Activated CD4-positive, alpha-beta T cell treated with anti-CD3 and anti-CD28 coated beads, Interleukin-2, amount 10 ng/mL, durations not matched to agents 7 days and 5 days (primary cell): Measurements from ENCODE around the gene GSTM2. TPM values are rescaled to one million over a fixed set of nuclear protein-coding genes. Genes with fewer than 3 reads are reported as not detected.

Experiments used
- CTCF ChIA-PET: fragments of 350-600 bp; sonication (Branson Sonifier 250); formaldehyde crosslinking; loops from one replicate; lab custom pipeline; 2021; ENCODE audit warnings: antibody characterized with exemption; lab: Charles Lee
- POLR2A ChIA-PET: fragments of 350-600 bp; sonication (Branson Sonifier 250); formaldehyde crosslinking; loops from one replicate; lab custom pipeline; 2021; ENCODE audit warnings: antibody characterized with exemption; lab: Charles Lee
- DNase-seq: peaks from one replicate; pipeline ENCODE4 v3.0.0-alpha.2; 2020
- H3K27ac Mint-ChIP-seq: one replicate; pipeline ENCODE4 v1.8.0; 2021; ENCODE audit warnings: mild to moderate bottlenecking, moderate library complexity, mixed read lengths
- H3K27me3 Mint-ChIP-seq: one replicate; pipeline ENCODE4 v1.8.0; 2021; ENCODE audit warnings: mixed read lengths
- H3K36me3 Mint-ChIP-seq: one replicate; pipeline ENCODE4 v1.8.0; 2021; ENCODE audit warnings: low read depth, mixed read lengths
- H3K4me1 Mint-ChIP-seq: one replicate; pipeline ENCODE4 v1.8.0; 2021; ENCODE audit warnings: mixed read lengths
- H3K4me3 Mint-ChIP-seq: one replicate; pipeline ENCODE4 v1.8.0; 2021; ENCODE audit warnings: mild to moderate bottlenecking, moderate library complexity, mixed read lengths
- H3K9me3 Mint-ChIP-seq: one replicate; pipeline ENCODE4 v1.8.0; 2021; ENCODE audit warnings: mixed read lengths
- total RNA-seq, 2 experiments: library from RNA; stranded (reverse); gene quantifications; one replicate each; pipeline ENCODE4 v1.2.3, GENCODE V29; 2021

The GSTM2 gene
- 10 to 100 TPM; 33.4 to 33.5 TPM for total RNA-seq

DNA sequence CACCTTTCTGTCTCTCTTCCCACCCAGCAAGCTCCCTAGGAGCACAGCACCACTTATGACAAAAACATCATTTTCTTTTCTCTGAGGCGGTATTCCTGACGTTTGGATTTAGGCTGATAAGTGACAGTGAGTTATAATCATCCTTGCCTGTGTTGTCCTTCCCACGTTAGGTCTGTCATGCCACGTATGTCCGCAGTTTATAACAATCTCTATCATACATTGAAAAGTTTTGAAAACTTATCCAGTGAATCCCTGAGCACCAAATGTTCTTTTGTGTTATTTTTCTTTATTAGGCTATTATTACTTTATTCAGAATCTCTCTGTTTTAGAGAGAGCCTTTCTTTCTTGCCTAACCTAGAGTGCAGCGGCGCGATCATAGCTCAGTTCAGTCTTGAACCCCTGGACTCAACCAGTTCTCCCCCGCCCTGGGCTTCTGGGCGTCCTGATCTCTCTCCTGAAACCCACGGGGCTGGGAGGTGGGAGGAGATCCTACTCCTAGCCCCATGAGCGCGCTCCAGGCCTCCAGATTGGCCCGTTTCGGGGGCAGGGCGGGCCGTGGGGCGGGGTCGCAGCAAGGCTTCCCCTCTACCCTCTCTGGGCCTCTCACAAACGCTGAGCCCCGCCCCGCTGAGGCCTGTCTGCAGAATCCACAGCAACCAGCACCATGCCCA is at the start of gene GSTM2:
TSS of gene GSTM2 (plus strand) at position 606 of the 671 bp plus-strand sequence. CDS start at position 665, 59 bp downstream.
- ChIA-PET POLR2A (no interaction called here), CTCF (interaction anchor here (0.6 to 1.4 kb wide), 3 partner anchors 28 to 1272 kb away, joined by 3 to 4 read pairs (median 3); no protein-coding TSS in a partner anchor)
- Mint-ChIP-seq H3K4me1 (peaks cover 27% of the 10 kb centered on the region), H3K4me3 (peak within 1 kb of the TSS; percentile 75), H3K27me3 (no peaks in the 10 kb centered on the region), H3K9me3 (no peaks in the 10 kb centered on the region), H3K36me3 (peaks cover 2% of the 10 kb centered on the region), H3K27ac (peak within 1 kb of the TSS; percentile 75)
- peak; percentile 89 for DNase-seq

DNA sequence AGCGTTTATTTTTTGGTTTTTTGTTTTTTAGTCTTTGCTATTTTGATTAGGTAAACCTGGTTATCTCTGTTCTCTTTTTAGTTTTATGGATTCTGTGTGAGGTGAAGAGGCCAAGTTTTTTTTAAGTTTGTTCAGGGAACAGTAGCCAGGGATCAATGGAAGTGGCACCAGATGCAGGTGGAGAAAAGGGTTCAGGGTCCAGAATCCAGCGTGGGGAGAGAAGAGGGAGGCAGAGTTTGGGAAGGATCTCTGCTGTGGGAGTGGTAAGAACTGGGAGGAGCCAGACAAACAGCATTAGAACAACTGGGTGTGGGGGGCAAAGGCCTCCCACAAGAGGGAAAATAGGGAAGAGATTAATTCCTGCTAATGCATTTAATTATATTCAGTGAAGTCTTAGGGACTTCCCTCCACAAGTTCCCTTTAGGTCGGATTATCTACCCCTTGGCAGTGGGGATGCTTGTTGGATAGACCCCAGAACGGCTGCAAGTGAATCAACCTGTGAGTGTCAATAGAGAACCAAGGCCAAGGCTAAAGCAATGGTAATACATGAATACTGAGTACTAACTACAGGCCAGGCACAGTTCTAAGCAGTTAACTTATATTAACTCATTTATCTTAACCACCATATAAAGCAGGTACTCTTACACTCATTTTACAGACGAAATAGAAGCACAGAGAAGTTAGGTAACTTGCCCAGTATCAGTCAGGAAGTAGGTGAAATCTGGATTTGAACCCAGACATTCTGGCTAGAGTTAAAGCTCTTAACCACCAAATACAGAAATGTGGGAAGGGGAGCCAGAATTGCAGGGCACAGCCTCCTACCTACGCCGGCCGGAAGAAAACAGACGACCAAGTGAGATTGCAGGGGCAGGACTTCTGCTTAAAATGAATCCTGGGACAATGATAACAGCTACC is 48.9 kb upstream of the GSTM2 start:
- H3K27ac Mint-ChIP-seq, result peak overlapping the region; percentile 94
- H3K36me3 Mint-ChIP-seq, result peaks cover 11% of the 10 kb centered on the region
- no peaks in the 10 kb centered on the region for H3K27me3 Mint-ChIP-seq
- H3K4me3 Mint-ChIP-seq, result peak overlapping the region; percentile 84
- POLR2A ChIA-PET, result interaction anchor here (0.8 to 1.2 kb wide), 2 partner anchors 70 to 73 kb away, joined by 3 read pairs; partner anchors contain the start of gene GNAI3
- DNase-seq, result no peak
- H3K4me1 Mint-ChIP-seq, result peaks cover 59% of the 10 kb centered on the region
- CTCF ChIA-PET, result interaction anchor here (1.0 to 3.7 kb wide), 8 partner anchors 12 to 365 kb away, joined by 3 to 10 read pairs (median 8); partner anchors contain the start of gene AHCYL1
- no peaks in the 10 kb centered on the region for H3K9me3 Mint-ChIP-seq

DNA sequence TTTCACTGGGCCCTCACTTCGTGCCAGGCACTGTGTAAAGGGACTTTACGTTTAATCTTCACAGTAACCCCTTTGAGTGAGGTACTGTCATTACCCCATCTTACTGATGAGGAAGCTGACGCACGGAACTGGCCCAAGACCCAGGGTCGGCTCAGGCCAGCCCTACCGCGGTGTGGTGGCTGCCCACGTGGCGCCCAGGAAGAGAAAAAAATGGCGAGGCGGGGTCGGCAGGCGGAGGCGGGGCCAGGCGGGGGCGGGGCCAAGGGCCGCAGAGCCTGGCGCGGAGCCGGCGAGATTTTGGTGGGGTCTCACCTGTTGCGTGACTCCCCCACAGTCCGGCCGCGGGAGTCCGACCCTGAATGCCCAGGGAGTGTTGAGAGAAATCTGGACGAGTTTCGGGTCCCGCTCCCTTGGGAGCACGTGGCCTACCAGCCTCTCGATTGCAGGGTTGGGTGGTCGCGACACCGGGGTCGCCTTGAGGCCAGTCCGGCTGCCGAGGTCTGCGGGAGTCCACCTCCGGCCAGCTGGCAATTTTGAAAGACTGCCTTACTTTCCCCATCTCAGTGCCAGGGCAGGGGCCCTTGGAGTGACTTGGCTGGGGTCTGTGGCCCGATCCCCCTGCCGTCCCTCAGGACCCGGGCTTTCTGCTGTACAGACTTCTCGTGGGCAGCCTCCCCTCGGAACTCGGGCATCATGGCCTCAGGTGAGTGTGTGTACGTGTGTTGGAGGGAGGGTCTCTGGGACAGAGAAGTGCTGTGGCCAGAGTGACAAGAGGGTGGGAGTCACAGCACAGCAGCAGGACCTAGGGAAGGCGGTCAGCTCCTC is 48.1 kb upstream of the GSTM2 start, which contains the start of the genes AMPD2 and GNAT2:
TSS of gene AMPD2 (plus strand) at position 262 of the 825 bp plus-strand sequence. CDS start 1,339 bp downstream, outside the sequence.
TSS of gene GNAT2 (minus strand) at position 41 of the 825 bp plus-strand sequence. CDS start 6,746 bp downstream, outside the sequence.
- no peaks in the 10 kb centered on the region for H3K27me3 Mint-ChIP-seq
- H3K4me1 Mint-ChIP-seq, result peaks cover 66% of the 10 kb centered on the region
- H3K9me3 Mint-ChIP-seq, result no peaks in the 10 kb centered on the region
- POLR2A ChIA-PET, result interaction anchor here (0.8 to 1.2 kb wide), 2 partner anchors 71 to 74 kb away, joined by 3 read pairs; partner anchors contain the start of gene GNAI3
- H3K36me3 Mint-ChIP-seq, result peaks cover 11% of the 10 kb centered on the region
- H3K27ac Mint-ChIP-seq, result peak within 1 kb of the TSS; percentile 94
- CTCF ChIA-PET, result interaction anchor here (1.0 to 3.7 kb wide), 11 partner anchors 11 to 364 kb away, joined by 3 to 10 read pairs (median 6); partner anchors contain the start of gene AHCYL1
- DNase-seq, result peak; percentile 73
- peak within 1 kb of the TSS; percentile 84 for H3K4me3 Mint-ChIP-seq

DNA sequence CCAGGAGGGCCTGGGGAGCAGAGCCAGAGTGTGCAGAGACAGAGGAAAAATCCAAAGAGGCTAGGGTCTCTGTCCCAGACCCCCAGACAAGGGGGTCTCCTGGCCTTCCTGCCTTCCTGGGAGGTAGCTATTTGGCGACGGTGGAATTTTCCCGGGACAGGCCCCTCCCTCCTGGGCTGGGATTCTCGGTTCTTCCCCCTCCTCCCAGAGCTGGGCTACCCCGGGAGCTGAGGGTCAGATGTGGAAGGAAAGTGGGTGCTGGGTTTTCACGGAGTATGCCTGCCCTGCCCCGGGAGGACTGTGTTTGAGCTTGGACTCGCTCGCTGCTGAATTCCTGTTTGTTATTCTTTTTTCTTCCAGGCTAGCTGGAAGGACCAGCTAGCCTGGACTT is 47.5 kb upstream of the GSTM2 start:
- no peak for DNase-seq
- Mint-ChIP-seq H3K27me3 (no peaks in the 10 kb centered on the region), H3K27ac (peak overlapping the region; percentile 94), H3K36me3 (peaks cover 11% of the 10 kb centered on the region), H3K4me3 (peak overlapping the region; percentile 84), H3K9me3 (no peaks in the 10 kb centered on the region), H3K4me1 (peaks cover 70% of the 10 kb centered on the region)
- POLR2A ChIA-PET, result interaction anchor here (0.8 kb wide), 1 partner anchor 72 kb away, joined by 4 read pairs; the partner anchor contains the start of gene GNAI3
- CTCF ChIA-PET, result interaction anchor here (0.9 to 3.7 kb wide), 10 partner anchors 15 to 364 kb away, joined by 3 to 10 read pairs (median 6); partner anchors contain the start of gene AHCYL1

DNA sequence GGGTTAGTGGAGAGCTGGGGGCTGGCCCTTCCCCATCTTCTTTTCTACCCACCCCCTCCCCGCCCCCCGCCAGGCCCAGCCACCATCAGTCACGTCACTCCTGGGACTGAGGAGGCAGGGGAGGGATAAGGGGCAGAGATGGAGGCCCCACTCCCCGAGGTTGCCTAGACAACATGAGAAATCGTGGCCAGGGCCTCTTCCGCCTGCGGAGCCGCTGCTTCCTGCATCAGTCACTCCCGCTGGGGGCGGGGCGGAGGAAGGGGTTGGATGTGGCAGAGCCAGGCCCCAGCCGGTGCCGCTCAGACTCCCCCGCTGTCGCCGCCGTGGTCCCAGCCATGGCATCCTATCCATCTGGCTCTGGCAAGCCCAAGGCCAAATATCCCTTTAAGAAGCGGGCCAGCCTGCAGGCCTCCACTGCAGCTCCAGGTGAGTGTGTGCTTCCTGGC is 47.0 kb upstream of the GSTM2 start:
- Mint-ChIP-seq H3K9me3 (no peaks in the 10 kb centered on the region), H3K4me1 (peaks cover 71% of the 10 kb centered on the region), H3K4me3 (peak overlapping the region; percentile 84), H3K36me3 (peaks cover 13% of the 10 kb centered on the region), H3K27ac (peak overlapping the region; percentile 94), H3K27me3 (no peaks in the 10 kb centered on the region)
- ChIA-PET CTCF (interaction anchor here (0.9 to 3.7 kb wide), 8 partner anchors 16 to 363 kb away, joined by 3 to 10 read pairs (median 8); partner anchors contain the start of gene AHCYL1), POLR2A (interaction anchor here (0.8 kb wide), 1 partner anchor 73 kb away, joined by 4 read pairs; the partner anchor contains the start of gene GNAI3)
- peak; percentile 99 for DNase-seq

DNA sequence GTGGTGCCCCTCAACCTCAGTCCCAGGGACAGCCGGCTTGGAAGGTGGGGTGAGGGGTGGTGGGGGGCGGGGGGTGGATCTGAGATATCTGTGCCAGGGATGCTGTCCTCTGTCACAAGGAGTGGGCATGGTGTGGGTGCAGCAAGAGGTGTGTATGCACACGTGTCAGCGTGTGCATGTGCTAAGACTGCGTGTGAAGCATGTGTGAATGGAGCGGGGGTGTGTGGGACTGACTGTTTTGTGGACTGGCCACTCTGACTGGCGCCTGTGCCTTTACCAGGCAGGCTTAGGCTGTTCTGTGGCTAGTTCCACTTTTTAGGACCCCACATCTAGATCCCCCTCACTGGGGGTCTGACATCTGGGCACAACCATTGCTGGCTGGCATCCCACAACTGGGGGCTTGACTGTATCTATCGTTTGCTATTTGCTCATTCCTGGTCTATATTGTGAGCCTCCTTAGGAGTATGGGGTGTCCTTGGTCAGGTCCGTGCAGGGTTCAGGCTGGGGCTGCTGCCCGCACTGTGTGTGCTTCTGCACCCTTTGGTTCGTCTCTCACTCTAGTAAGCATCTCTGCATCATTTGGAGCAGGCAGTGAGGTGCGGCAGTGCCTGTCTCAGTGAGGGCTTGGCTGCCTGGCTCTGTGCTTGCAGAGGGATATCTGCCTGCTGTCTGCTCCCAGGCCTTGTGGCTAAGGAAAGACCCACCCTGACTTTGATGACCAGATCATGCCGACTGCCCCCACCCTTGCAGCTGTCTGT is 46.3 kb upstream of the GSTM2 start:
- peaks cover 18% of the 10 kb centered on the region for H3K36me3 Mint-ChIP-seq
- CTCF ChIA-PET, result interaction anchor here (0.6 to 3.7 kb wide), 3 partner anchors 16 to 363 kb away, joined by 3 to 10 read pairs (median 9); partner anchors contain the start of gene AHCYL1
- H3K27me3 Mint-ChIP-seq, result no peaks in the 10 kb centered on the region
- peaks cover 66% of the 10 kb centered on the region for H3K4me1 Mint-ChIP-seq
- H3K9me3 Mint-ChIP-seq, result no peaks in the 10 kb centered on the region
- POLR2A ChIA-PET, result no interaction called here
- no peak for DNase-seq
- peak overlapping the region; percentile 94 for H3K27ac Mint-ChIP-seq
- peak overlapping the region; percentile 84 for H3K4me3 Mint-ChIP-seq

DNA sequence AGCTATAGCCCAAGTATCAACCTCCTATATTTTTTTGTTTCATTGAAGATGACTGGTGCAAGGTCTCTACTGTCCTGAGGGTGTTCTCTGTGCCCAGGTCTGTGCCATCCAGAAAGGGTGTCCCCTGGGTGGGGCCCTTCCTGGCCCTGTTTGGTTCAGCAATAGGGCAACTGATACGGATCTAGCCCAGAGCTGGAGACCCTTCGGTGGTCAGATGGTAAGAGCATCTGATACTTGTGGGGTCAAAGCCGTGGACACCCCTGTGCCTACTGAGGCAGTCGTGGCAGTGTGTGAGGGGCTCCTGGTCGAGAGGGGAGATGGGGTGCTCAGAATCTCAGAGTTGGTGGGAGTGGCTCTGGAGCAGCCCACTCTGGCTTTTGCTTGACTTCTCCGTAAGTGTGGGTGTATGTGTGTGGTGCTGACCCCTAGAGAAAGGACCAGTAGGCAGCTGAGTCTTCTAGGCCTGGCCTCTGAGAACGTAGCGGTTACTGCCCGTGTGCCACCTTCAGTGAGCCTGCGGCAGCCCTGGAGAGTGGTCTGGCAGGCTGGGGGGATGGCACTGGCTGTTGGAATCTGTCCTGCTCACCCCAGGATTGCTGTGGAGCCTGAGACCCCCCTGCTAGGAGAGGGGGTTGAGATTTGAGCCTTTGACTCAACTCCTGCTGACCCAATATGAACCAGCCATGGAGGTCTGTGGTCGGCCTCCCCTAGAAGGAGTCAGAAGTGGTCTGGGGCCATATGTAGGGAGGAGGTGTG is 45.5 kb upstream of the GSTM2 start:
- ChIA-PET CTCF (interaction anchor here (0.6 to 10.3 kb wide), 4 partner anchors 15 to 362 kb away, joined by 3 to 67 read pairs (median 10); partner anchors contain the start of gene AHCYL1), POLR2A (no interaction called here)
- peaks cover 60% of the 10 kb centered on the region for H3K4me1 Mint-ChIP-seq
- peak overlapping the region; percentile 84 for H3K4me3 Mint-ChIP-seq
- no peaks in the 10 kb centered on the region for H3K9me3 Mint-ChIP-seq
- peaks cover 19% of the 10 kb centered on the region for H3K36me3 Mint-ChIP-seq
- peak overlapping the region; percentile 86 for H3K27ac Mint-ChIP-seq
- no peak for DNase-seq
- H3K27me3 Mint-ChIP-seq, result no peaks in the 10 kb centered on the region

DNA sequence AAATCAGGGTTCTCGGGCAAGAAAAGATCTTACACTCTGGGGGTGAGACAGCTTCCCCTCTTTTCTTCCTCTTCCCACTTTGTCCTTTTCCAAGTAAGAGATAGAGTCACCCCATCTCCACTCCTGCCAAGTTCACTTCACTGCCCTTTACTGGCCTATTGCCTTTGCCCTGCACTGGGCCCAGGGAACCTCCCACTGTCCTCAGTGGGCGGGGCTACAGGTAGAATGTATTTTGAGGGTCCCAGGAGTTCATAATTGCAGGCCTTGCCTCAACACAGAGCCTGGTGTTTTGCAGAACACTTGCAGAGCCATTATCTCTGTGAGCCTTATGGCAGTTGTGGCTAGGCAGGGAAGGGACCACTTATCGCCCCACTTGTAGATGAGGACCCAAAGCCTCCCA is 45.0 kb upstream of the GSTM2 start:
- H3K36me3 Mint-ChIP-seq, result peaks cover 24% of the 10 kb centered on the region
- no peaks in the 10 kb centered on the region for H3K9me3 Mint-ChIP-seq
- peak overlapping the region; percentile 86 for H3K27ac Mint-ChIP-seq
- ChIA-PET POLR2A (no interaction called here), CTCF (interaction anchor here (2.5 to 10.3 kb wide), 2 partner anchors 16 to 91 kb away, joined by 9 to 67 read pairs; no protein-coding TSS in a partner anchor)
- peak overlapping the region; percentile 84 for H3K4me3 Mint-ChIP-seq
- H3K4me1 Mint-ChIP-seq, result peaks cover 55% of the 10 kb centered on the region
- H3K27me3 Mint-ChIP-seq, result no peaks in the 10 kb centered on the region
- no peak for DNase-seq

DNA sequence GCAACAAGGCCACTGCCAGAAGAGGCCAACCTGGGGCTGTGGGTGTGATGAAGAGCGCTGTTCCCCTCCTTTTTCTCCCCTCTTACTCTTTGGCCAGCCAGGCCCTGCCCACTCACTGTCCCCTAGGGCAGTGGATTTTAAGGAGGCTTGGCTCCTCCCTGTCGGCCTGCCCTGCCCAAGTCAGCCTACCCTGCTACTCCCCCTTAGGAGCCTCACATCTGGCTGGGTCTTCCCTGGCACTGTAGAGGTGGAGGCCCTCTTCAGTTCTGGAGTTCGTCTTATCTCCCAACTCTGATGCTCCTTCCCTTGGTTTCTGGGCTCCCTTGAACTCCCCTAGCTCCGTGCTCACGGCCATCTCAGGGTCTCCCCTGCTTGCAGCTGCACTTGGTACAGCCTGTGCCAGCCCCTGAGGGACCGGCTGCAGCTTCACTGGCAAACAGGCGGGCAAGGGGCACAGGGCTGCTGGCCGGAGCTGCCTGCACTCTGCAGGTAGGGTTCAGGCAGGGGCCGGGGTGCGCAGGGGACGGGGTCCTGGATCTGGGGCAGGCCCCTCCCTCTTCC is 44.2 kb upstream of the GSTM2 start:
- H3K36me3 Mint-ChIP-seq, result peaks cover 24% of the 10 kb centered on the region
- peak overlapping the region; percentile 86 for H3K27ac Mint-ChIP-seq
- ChIA-PET POLR2A (no interaction called here), CTCF (interaction anchor here (0.9 to 10.3 kb wide), 6 partner anchors 10 to 91 kb away, joined by 3 to 67 read pairs (median 7); no protein-coding TSS in a partner anchor)
- no peaks in the 10 kb centered on the region for H3K9me3 Mint-ChIP-seq
- H3K27me3 Mint-ChIP-seq, result no peaks in the 10 kb centered on the region
- H3K4me3 Mint-ChIP-seq, result peak overlapping the region; percentile 84
- peaks cover 51% of the 10 kb centered on the region for H3K4me1 Mint-ChIP-seq
- no peak for DNase-seq
